ENCODE measurements around the gene ST3GAL3.

ST3GAL3 gene

DNA sequence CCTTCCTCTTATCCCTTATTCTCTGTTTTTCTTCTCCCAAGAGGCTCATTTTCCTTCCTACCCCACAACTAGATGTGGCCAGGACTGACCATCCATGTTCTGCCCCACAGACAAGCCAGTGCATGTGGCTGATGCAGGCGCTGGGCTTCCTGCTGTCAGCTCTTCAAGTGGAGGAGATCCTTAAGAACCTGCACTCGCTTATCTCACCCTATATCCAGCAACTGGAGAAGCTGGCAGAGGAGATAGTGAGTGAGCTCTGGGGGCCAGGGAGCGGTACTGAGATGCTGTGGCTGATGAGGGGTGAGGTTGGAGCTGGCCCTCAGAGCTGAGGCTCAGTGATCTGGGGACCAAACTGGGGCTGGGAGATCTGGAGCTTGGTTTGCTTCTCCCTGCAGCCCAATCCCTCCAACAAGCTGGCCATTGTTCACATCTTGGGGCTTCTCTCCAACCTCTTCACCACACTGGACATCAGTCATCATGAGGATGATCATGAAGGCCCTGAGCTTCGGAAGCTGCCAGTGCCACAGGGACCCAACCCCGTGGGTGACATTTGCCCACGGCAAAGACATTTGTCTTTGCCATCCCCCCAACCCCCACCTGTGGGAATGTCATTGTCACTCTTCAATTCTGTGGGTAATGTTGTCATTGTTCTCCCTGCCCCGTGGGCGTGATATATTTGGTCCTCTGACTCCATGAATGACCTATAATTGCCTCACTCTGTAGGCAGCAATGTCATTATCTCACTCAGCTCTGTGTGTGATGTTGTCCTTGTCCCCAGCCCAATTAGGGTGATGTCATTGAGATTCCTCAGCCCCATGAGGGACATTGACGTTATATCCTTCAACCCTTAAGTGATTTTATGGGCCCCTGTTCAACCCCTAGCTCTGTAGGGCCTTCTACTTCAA lies 251.3 kb downstream of the ST3GAL3 start:
- peaks cover 3 to 59% (median 44%) of the 10 kb centered on the region in 4 experiments for H3K36me3 ChIP-seq (ENCODE audit: control insufficient read depth in 4 of 4, insufficient read depth in 4 of 4, low read length in 3 of 4)
- H3K27me3 ChIP-seq (replicated peaks in 2 of 5; ENCODE audit: control insufficient read depth in 4 of 5, insufficient read depth in 5 of 5, low read length in 4 of 5), result no peaks in the 10 kb centered on the region
- WGBS (ENCODE audit: insufficient coverage), result 96% methylated on average over 5 of the region's 9 CpGs
- no peak overlapping the region for H3K27ac ChIP-seq (ENCODE audit: insufficient read depth in 1 of 2, low read depth in 1 of 2, low read length in 2 of 2, poor library complexity in 1 of 2, severe bottlenecking in 2 of 2)
- peaks cover 0 to 2% (median 0%) of the 10 kb centered on the region in 4 experiments for H3K4me1 ChIP-seq (ENCODE audit: control extremely low read depth in 1 of 4, control insufficient read depth in 4 of 4, insufficient read depth in 4 of 4, low read length in 3 of 4)
- POLR2A ChIA-PET, result no interaction called here
- DNase-seq, result no peak
- no peaks in the 10 kb centered on the region for H3K9me3 ChIP-seq (ENCODE audit: control extremely low read depth in 1 of 5, control insufficient read depth in 4 of 5, insufficient read depth in 2 of 5, low read depth in 1 of 5, low read length in 4 of 5)
- no peak overlapping the region for H3K4me3 ChIP-seq (ENCODE audit: control insufficient read depth in 1 of 7, extremely low read depth in 1 of 7, insufficient read depth in 4 of 7, low read depth in 2 of 7, low read length in 6 of 7)
- CTCF ChIA-PET, result interaction anchor here (1.6 to 3.7 kb wide), 4 partner anchors 11 to 25 kb away, joined by 5 to 22 read pairs (median 6); partner anchors contain the start of genes ARTN, DPH2 and IPO13

DNA sequence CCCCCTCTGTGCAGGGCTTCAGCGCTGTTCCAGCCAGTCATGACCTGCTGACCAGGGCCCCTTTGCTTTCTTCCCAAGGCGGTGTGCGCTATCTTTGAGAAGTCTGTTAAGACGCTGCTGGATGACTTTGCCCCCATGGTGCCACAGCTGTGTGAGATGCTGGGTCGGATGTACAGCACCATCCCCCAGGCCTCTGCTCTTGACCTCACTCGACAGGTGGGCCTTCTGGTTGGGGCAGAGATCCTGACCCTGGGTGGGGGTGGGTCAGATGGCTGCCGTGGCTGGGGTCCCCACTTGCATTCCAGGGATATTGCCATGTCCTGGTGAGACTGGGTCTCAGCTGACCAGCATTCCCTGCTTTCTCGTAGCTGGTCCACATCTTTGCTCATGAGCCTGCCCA lies 253.5 kb downstream of the ST3GAL3 start:
- Histone ChIP-seq H3K4me1 (ENCODE audit: control extremely low read depth in 1 of 4, control insufficient read depth in 4 of 4, insufficient read depth in 4 of 4, low read length in 3 of 4) (peaks cover 0 to 2% (median 0%) of the 10 kb centered on the region in 4 experiments), H3K4me3 (ENCODE audit: control insufficient read depth in 1 of 7, extremely low read depth in 1 of 7, insufficient read depth in 4 of 7, low read depth in 2 of 7, low read length in 6 of 7) (no peak overlapping the region), H3K9me3 (ENCODE audit: control extremely low read depth in 1 of 5, control insufficient read depth in 4 of 5, insufficient read depth in 2 of 5, low read depth in 1 of 5, low read length in 4 of 5) (no peaks in the 10 kb centered on the region), H3K36me3 (ENCODE audit: control insufficient read depth in 4 of 4, insufficient read depth in 4 of 4, low read length in 3 of 4) (peaks cover 3 to 72% (median 45%) of the 10 kb centered on the region in 4 experiments), H3K27me3 (replicated peaks in 2 of 5; ENCODE audit: control insufficient read depth in 4 of 5, insufficient read depth in 5 of 5, low read length in 4 of 5) (no peaks in the 10 kb centered on the region), H3K27ac (ENCODE audit: insufficient read depth in 1 of 2, low read depth in 1 of 2, low read length in 2 of 2, poor library complexity in 1 of 2, severe bottlenecking in 2 of 2) (no peak overlapping the region)
- POLR2A ChIA-PET, result no interaction called here
- CTCF ChIA-PET, result no interaction called here
- DNase-seq, result no peak
- 97% methylated on average over 8 of the region's 8 CpGs for WGBS (ENCODE audit: insufficient coverage)

DNA sequence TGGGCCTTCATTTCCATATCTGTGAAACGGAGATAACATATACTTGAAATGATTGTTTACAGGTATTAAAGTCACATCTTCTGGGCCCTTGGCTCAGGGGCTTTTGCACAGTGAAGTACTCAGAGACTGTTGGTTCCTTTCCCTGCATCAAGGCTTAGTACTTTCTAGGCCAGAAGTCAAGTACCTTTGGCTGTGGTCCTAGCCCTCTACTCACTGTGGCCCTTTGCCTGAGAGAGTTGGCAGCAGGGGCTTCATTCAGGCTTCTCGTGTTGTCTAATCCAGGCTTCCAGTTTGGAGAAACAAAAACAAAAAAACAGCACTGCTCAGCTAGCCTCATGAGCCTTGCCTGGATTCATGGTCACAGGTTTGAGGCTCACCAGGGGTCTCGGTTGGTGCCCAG lies 254.4 kb downstream of the ST3GAL3 start:
- POLR2A ChIA-PET, result no interaction called here
- Histone ChIP-seq H3K27ac (ENCODE audit: insufficient read depth in 1 of 2, low read depth in 1 of 2, low read length in 2 of 2, poor library complexity in 1 of 2, severe bottlenecking in 2 of 2) (no peak overlapping the region), H3K36me3 (ENCODE audit: control insufficient read depth in 4 of 4, insufficient read depth in 4 of 4, low read length in 3 of 4) (peaks cover under 1 to 72% (median 41%) of the 10 kb centered on the region in 4 experiments), H3K4me1 (ENCODE audit: control extremely low read depth in 1 of 4, control insufficient read depth in 4 of 4, insufficient read depth in 4 of 4, low read length in 3 of 4) (peaks cover 0 to 2% (median 0%) of the 10 kb centered on the region in 4 experiments), H3K4me3 (ENCODE audit: control insufficient read depth in 1 of 7, extremely low read depth in 1 of 7, insufficient read depth in 4 of 7, low read depth in 2 of 7, low read length in 6 of 7) (no peak overlapping the region), H3K9me3 (ENCODE audit: control extremely low read depth in 1 of 5, control insufficient read depth in 4 of 5, insufficient read depth in 2 of 5, low read depth in 1 of 5, low read length in 4 of 5) (no peaks in the 10 kb centered on the region), H3K27me3 (replicated peaks in 2 of 5; ENCODE audit: control insufficient read depth in 4 of 5, insufficient read depth in 5 of 5, low read length in 4 of 5) (no peaks in the 10 kb centered on the region)
- CTCF ChIA-PET, result no interaction called here
- WGBS (ENCODE audit: insufficient coverage), result 100% methylated on average over 3 of the region's 3 CpGs
- no peak for DNase-seq

DNA sequence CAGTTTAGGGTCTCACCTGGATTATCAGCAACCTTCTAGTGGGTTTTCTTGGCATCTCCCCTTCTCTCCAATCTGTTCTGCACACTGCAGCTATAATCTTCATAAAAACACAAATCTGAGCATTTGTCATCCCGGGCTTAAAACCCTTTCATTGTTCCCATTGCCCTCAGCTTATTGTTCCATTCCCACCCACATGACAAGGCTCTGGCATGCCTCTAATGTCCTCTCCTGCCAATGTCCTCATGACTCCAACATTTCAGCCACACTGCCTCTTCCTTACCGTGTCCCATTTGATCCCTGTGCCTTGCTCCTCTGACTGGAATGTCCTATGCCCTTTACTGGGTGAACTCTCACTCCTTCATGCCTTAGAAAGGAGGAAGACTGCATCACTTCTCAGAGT lies 255.0 kb downstream of the ST3GAL3 start:
- 94% methylated on average over 2 of the region's 2 CpGs for WGBS (ENCODE audit: insufficient coverage)
- H3K27ac ChIP-seq (ENCODE audit: insufficient read depth in 1 of 2, low read depth in 1 of 2, low read length in 2 of 2, poor library complexity in 1 of 2, severe bottlenecking in 2 of 2), result no peak overlapping the region
- peaks cover 0 to 2% (median 0%) of the 10 kb centered on the region in 4 experiments for H3K4me1 ChIP-seq (ENCODE audit: control extremely low read depth in 1 of 4, control insufficient read depth in 4 of 4, insufficient read depth in 4 of 4, low read length in 3 of 4)
- no peak for DNase-seq
- H3K36me3 ChIP-seq (ENCODE audit: control insufficient read depth in 4 of 4, insufficient read depth in 4 of 4, low read length in 3 of 4), result peaks cover 0 to 67% (median 41%) of the 10 kb centered on the region in 4 experiments
- H3K9me3 ChIP-seq (ENCODE audit: control extremely low read depth in 1 of 5, control insufficient read depth in 4 of 5, insufficient read depth in 2 of 5, low read depth in 1 of 5, low read length in 4 of 5), result no peaks in the 10 kb centered on the region
- no peaks in the 10 kb centered on the region for H3K27me3 ChIP-seq (replicated peaks in 2 of 5; ENCODE audit: control insufficient read depth in 4 of 5, insufficient read depth in 5 of 5, low read length in 4 of 5)
- ChIA-PET POLR2A (no interaction called here), CTCF (no interaction called here)
- H3K4me3 ChIP-seq (ENCODE audit: control insufficient read depth in 1 of 7, extremely low read depth in 1 of 7, insufficient read depth in 4 of 7, low read depth in 2 of 7, low read length in 6 of 7), result no peak overlapping the region

DNA sequence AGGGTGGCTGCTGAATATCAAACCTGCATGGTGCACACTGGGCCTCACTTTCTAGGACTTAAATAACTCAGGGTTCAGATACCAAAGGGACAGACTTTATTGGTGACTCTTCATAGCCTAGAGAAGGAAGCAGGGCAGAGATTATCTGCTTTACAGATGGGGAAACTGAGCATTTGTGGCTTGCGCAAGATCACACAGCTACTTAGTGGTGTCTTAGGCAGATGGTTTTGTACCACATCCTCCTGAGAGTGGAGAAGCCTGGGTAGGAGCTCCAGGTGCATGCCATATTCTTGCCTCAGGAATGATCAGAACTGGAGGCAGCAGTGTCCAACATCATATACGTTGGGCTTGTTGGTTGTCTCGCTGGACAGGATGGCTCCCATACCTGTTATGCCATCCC lies 255.7 kb downstream of the ST3GAL3 start:
- Histone ChIP-seq H3K4me1 (ENCODE audit: control extremely low read depth in 1 of 4, control insufficient read depth in 4 of 4, insufficient read depth in 4 of 4, low read length in 3 of 4) (peaks cover 0 to 2% (median 0%) of the 10 kb centered on the region in 4 experiments), H3K36me3 (ENCODE audit: control insufficient read depth in 4 of 4, insufficient read depth in 4 of 4, low read length in 3 of 4) (peaks cover 0 to 60% (median 39%) of the 10 kb centered on the region in 4 experiments), H3K4me3 (ENCODE audit: control insufficient read depth in 1 of 7, extremely low read depth in 1 of 7, insufficient read depth in 4 of 7, low read depth in 2 of 7, low read length in 6 of 7) (no peak overlapping the region), H3K9me3 (ENCODE audit: control extremely low read depth in 1 of 5, control insufficient read depth in 4 of 5, insufficient read depth in 2 of 5, low read depth in 1 of 5, low read length in 4 of 5) (no peaks in the 10 kb centered on the region), H3K27me3 (replicated peaks in 2 of 5; ENCODE audit: control insufficient read depth in 4 of 5, insufficient read depth in 5 of 5, low read length in 4 of 5) (no peaks in the 10 kb centered on the region), H3K27ac (ENCODE audit: insufficient read depth in 1 of 2, low read depth in 1 of 2, low read length in 2 of 2, poor library complexity in 1 of 2, severe bottlenecking in 2 of 2) (no peak overlapping the region)
- CTCF ChIA-PET, result interaction anchor here (1.0 to 2.0 kb wide), 2 partner anchors 7 to 10 kb away, joined by 4 to 11 read pairs; no protein-coding TSS in a partner anchor
- DNase-seq, result no peak
- 94% methylated on average over 3 of the region's 3 CpGs for WGBS (ENCODE audit: insufficient coverage)
- POLR2A ChIA-PET, result no interaction called here

DNA sequence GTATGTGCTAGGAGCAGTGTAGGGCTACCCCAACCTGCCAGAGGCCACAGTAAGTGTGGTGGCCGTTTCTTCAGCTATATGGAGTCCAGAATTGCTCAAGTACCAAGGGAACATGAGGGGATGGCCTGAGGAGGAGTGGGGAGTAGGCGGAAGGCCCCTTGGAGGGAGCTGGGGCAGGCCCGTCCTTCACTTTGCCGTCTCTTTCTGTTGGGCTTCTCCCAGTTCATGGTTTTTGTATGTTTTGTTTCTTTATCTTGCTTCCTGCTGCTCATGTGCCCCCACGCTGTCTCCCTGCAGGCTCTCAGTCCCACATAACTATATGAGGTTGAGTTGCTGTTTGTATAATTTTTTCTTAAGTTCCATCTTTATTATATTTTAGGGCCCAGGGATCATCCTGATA lies 256.6 kb downstream of the ST3GAL3 start:
- H3K4me1 ChIP-seq (ENCODE audit: control extremely low read depth in 1 of 4, control insufficient read depth in 4 of 4, insufficient read depth in 4 of 4, low read length in 3 of 4), result peaks cover 0 to 2% (median 0%) of the 10 kb centered on the region in 4 experiments
- H3K27me3 ChIP-seq (replicated peaks in 2 of 5; ENCODE audit: control insufficient read depth in 4 of 5, insufficient read depth in 5 of 5, low read length in 4 of 5), result no peaks in the 10 kb centered on the region
- POLR2A ChIA-PET, result no interaction called here
- no peak overlapping the region for H3K27ac ChIP-seq (ENCODE audit: insufficient read depth in 1 of 2, low read depth in 1 of 2, low read length in 2 of 2, poor library complexity in 1 of 2, severe bottlenecking in 2 of 2)
- DNase-seq, result no peak
- H3K9me3 ChIP-seq (ENCODE audit: control extremely low read depth in 1 of 5, control insufficient read depth in 4 of 5, insufficient read depth in 2 of 5, low read depth in 1 of 5, low read length in 4 of 5), result no peaks in the 10 kb centered on the region
- peaks cover 0 to 51% (median 34%) of the 10 kb centered on the region in 4 experiments for H3K36me3 ChIP-seq (ENCODE audit: control insufficient read depth in 4 of 4, insufficient read depth in 4 of 4, low read length in 3 of 4)
- 100% methylated on average over 2 of the region's 5 CpGs for WGBS (ENCODE audit: insufficient coverage)
- H3K4me3 ChIP-seq (ENCODE audit: control insufficient read depth in 1 of 7, extremely low read depth in 1 of 7, insufficient read depth in 4 of 7, low read depth in 2 of 7, low read length in 6 of 7), result no peak overlapping the region
- CTCF ChIA-PET, result interaction anchor here (0.6 to 2.0 kb wide), 3 partner anchors 8 to 16 kb away, joined by 3 to 11 read pairs (median 6); no protein-coding TSS in a partner anchor

DNA sequence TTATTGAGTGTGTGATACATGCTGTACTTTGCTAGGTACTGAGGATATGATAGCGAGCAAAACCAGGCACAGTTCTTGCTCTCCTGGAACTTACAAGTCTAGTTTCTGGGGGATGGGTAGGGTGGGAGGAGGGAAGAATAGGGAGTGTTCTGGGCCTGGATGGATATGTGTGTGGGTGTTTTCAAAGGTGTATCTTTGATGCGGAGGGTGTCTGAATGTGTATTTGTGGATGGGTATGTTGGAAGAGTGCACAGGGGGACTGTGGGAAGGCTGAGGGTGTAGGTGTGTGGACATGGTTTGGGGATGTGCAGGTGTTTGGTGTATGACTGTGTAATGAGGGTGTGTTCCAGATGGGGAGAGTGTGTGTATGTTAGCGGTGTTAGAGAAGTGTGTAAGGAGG lies 258.0 kb downstream of the ST3GAL3 start:
- Histone ChIP-seq H3K36me3 (ENCODE audit: control insufficient read depth in 4 of 4, insufficient read depth in 4 of 4, low read length in 3 of 4) (peaks cover 0 to 38% (median 28%) of the 10 kb centered on the region in 4 experiments), H3K4me3 (ENCODE audit: control insufficient read depth in 1 of 7, extremely low read depth in 1 of 7, insufficient read depth in 4 of 7, low read depth in 2 of 7, low read length in 6 of 7) (no peak overlapping the region), H3K27ac (ENCODE audit: insufficient read depth in 1 of 2, low read depth in 1 of 2, low read length in 2 of 2, poor library complexity in 1 of 2, severe bottlenecking in 2 of 2) (no peak overlapping the region), H3K9me3 (ENCODE audit: control extremely low read depth in 1 of 5, control insufficient read depth in 4 of 5, insufficient read depth in 2 of 5, low read depth in 1 of 5, low read length in 4 of 5) (no peaks in the 10 kb centered on the region), H3K4me1 (ENCODE audit: control extremely low read depth in 1 of 4, control insufficient read depth in 4 of 4, insufficient read depth in 4 of 4, low read length in 3 of 4) (peaks cover 0 to 10% (median 6%) of the 10 kb centered on the region in 4 experiments), H3K27me3 (replicated peaks in 2 of 5; ENCODE audit: control insufficient read depth in 4 of 5, insufficient read depth in 5 of 5, low read length in 4 of 5) (no peaks in the 10 kb centered on the region)
- no peak for DNase-seq
- WGBS (ENCODE audit: insufficient coverage), result 100% methylated on average over 3 of the region's 3 CpGs
- POLR2A ChIA-PET, result no interaction called here
- CTCF ChIA-PET, result interaction anchor here (1.3 to 2.0 kb wide), 2 partner anchors 10 to 12 kb away, joined by 6 to 11 read pairs; no protein-coding TSS in a partner anchor
